Right lobe of liver (tissue), 4 donors: Measurements from ENCODE around the gene CIITA.

Experiments
- POLR2A ChIP-seq: fragments of 450-650 bp; IDR thresholded peaks from one replicate; pipeline ENCODE4 v1.6.1; 2017; ENCODE audit warnings: antibody characterized with exemption, mild to moderate bottlenecking
- TF ChIP-seq, protein P1 (sequence below), 4 donors: fragments of 200-600 bp in 3 of 4; fragments of 450-650 bp in 1 of 4; IDR thresholded peaks; one replicate each; pipeline versions ENCODE4 v1.5.1 to v1.8.0; 2016 to 2022; ENCODE audit warnings: antibody characterized with exemption in 4 of 4, mild to moderate bottlenecking in 2 of 4
- donor health status: DM: no; HTN: no; CAD: no.
- donor health status: DM: no; HTN: no; CAD: no.
- donor health status: DM: no; HTN: yes; CAD: no.

DNA sequence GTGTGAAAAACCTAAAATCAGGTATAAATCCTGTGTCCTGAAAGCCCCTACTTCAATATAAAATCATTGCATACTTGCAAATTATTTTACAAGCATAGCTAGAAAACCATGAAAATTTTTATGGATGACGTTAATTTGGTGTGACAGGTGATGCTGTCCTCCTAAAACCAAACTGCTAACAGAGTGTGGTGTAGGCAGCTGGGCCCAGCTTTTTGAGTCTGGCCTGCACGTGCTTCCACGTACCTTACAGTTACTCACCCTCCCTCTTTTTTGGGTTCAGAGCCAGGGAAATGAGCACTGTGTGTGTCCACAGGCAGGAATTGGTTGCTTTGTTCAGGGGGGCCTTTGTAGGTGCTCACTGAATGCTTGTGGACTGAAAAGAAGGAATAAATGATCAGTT lies 103.8 kb downstream of the CIITA start:
- no peak for TF ChIP-seq POLR2A
- TF ChIP-seq, protein P1, sequence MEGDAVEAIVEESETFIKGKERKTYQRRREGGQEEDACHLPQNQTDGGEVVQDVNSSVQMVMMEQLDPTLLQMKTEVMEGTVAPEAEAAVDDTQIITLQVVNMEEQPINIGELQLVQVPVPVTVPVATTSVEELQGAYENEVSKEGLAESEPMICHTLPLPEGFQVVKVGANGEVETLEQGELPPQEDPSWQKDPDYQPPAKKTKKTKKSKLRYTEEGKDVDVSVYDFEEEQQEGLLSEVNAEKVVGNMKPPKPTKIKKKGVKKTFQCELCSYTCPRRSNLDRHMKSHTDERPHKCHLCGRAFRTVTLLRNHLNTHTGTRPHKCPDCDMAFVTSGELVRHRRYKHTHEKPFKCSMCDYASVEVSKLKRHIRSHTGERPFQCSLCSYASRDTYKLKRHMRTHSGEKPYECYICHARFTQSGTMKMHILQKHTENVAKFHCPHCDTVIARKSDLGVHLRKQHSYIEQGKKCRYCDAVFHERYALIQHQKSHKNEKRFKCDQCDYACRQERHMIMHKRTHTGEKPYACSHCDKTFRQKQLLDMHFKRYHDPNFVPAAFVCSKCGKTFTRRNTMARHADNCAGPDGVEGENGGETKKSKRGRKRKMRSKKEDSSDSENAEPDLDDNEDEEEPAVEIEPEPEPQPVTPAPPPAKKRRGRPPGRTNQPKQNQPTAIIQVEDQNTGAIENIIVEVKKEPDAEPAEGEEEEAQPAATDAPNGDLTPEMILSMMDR (IDR thresholded peaks at IDR 0.05), result no peak
